D721Med (cell line): ENCODE measurements around the gene NT5C2.
"Not testable (repeated sequence)": the region's sequence is repeated elsewhere in the genome, so short reads cannot be mapped to it uniquely, and the experiment has no call there.

Experiments used
- DNase-seq: peaks from one replicate; pipeline ENCODE4 v3.0.0; 2011; ENCODE audit warnings: low spot score; ENCODE audit not compliant: insufficient read length
- FAIRE-seq: peaks from 2 replicates; lab custom pipeline; 2011; peaks lifted over from hg19 to GRCh38; lab: Jason Lieb, UNC
- CTCF ChIP-seq: IDR thresholded peaks from 2 replicates; pipeline ENCODE4 v1.5.1; 2012; ENCODE audit warnings: mild to moderate bottlenecking, control low read depth; ENCODE audit not compliant: insufficient read depth; ENCODE audit errors: missing control alignments

NT5C2 gene

DNA sequence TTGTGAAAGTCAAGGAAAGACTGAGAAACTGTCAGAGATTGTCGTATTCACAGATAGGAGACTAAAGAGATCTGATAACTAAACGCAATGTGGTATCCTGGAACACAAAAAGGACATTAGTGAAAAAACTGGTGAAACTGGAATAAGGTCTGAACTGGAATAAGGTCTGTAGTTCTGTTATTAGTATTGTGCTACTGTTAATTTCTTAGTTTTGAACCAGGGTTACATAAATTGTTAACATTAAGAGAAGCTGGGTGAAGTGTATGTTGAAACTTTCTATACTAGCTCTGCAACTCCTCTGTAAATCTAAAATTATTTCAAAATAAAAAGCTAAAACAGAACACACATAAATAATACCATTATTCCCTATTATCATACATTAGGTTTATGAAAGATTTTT is 3.4 kb upstream of the NT5C2 start:
- DNase-seq (no peak), FAIRE-seq (no peak)
- TF ChIP-seq CTCF: no peak

- no peak for TF ChIP-seq CTCF
- no peak for DNase-seq
- FAIRE-seq: no peak
Observed at GRCh38 chr10:103193820-103194529, 903 bp upstream of the NT5C2 start.

DNA sequence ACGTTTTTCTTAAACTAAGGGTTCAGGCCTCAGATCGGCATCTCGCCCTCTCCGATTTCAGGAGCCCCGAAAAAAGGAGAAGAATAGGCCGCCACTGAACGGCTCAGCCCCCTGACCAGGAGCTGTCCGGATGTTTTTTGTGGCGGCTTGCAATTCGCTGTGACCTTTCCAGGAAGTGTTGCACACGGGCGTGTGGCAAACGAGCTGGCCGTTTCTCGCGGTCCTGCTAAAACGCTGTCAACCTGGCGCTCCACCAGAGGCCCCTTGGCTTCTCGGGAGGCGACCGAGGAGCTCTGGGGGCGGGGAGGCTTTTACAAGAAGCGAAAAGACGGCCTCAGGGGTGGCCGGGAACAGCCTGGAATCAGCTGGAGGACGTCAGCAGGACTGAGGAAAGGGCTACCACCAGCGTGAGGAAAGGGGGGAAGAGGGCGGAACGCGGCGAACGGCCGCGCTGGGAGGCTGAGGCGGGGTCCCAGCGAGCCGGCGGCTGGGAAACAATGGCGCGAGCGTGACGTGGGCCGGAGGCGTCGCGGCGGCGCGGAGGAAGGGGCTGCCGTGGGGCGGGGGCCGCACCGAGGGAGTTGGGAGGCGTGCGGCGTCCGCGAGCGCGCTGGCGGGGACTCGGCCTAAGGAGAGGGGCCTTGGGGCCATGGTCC is 493 bp downstream of the NT5C2 start:
- FAIRE-seq: no peak
- DNase-seq: no peak
- no peak for TF ChIP-seq CTCF

DNA sequence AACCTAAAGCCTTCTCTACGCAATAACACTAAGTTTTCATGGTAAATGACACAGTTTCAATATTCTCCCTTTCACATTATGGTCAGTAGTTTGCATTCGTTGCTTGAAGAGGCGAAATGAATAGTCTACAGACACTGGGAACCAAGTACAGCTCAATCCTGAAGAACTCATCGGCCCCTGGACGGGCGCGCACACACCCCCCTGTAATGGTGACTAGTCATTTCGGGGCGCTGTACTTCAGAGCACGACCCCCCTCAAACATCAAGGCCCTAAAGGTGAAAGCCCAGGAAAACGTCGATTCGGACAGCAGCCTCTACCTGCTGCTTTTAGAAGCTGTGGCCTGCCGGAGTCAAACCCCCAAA is 1.0 kb downstream of the NT5C2 start:
- TF ChIP-seq CTCF: no peak
- FAIRE-seq: no peak
- no peak for DNase-seq

GRCh38 chr10:103191198-103191597 is 1.9 kb downstream of the NT5C2 start:
- not testable (repeated sequence) for DNase-seq, FAIRE-seq

DNA sequence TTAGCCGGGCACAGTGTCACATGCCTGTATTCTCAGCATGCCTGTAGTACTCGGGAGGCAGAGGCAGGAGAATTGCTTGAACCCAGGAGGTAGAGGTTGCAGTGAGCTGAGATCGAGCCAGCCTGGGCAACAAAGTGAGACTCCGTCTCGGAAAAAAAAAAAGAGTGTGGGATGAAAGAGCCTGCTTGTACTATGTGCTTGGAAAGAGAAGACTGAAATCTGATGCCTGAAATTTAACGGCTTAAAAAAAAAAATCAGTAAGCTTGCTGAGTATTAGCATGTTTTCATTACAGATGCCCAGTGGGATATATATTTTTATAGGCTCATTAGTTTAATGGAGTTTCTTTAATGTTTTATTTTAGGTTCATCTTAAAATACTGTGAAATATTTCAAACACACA is 4.2 kb downstream of the NT5C2 start:
- no peak for FAIRE-seq

DNA sequence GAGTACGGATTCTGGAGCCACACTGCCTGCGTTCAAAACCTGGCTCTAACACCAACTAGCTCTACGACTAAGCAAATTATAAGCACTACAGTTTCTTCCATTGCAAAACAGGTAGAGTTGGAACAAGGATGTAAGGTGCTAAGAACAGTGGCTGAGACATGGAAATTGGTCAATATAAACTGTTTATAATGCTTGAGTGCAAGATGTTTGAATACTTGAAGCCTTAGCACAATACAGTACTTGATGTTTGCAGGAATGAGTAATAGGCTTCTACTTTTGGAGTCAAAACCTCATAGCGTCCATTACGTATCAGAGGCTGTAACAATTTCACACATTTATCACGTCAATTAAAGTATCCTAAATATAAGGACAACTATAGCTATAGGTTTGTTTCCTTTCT is 6.9 kb downstream of the NT5C2 start:
- no peak for DNase-seq
- FAIRE-seq: no peak
- TF ChIP-seq CTCF: no peak

More for the DNA sequence above, 4.2 kb downstream of the NT5C2 start:
- DNase-seq: no peak
- no peak for TF ChIP-seq CTCF
